Kidney (tissue), 14 donors: ENCODE data around the gene MMP11. TPM values are rescaled to one million over a fixed set of nuclear protein-coding genes. Genes with fewer than 3 reads are reported as not detected.

Source experiments
- DNase-seq, 5 donors: peaks; one replicate each; pipeline ENCODE4 v3.0.0-alpha.2; 2013 to 2020
- FAIRE-seq: peaks from 2 replicates; lab custom pipeline; 2012; peaks lifted over from hg19 to GRCh38; lab: Jason Lieb, UNC
- H3K27ac ChIP-seq, 2 donors: one replicate each; pipeline ENCODE4 v1.7.0; 2013; ENCODE audit warnings: low read depth in 2 of 2, low read length in 2 of 2, inconsistent platforms in 1 of 2
- H3K27me3 ChIP-seq: one replicate; pipeline ENCODE4 v1.7.1; 2013; ENCODE audit warnings: low read length, inconsistent platforms; ENCODE audit not compliant: control insufficient read depth, insufficient read depth
- H3K36me3 ChIP-seq, 3 donors: one replicate each; pipeline versions ENCODE4 v1.7.0 to v1.7.1; 2013; ENCODE audit warnings: low read length in 3 of 3, control low read depth in 1 of 3, inconsistent platforms in 1 of 3; ENCODE audit not compliant: insufficient read depth in 3 of 3, control insufficient read depth in 2 of 3
- H3K4me1 ChIP-seq, 3 donors: one replicate each; pipeline versions ENCODE4 v1.7.0 to v1.7.1; 2013; ENCODE audit warnings: low read length in 3 of 3, inconsistent platforms in 1 of 3, low read depth in 1 of 3; ENCODE audit not compliant: control insufficient read depth in 2 of 3, insufficient read depth in 2 of 3
- H3K4me3 ChIP-seq, 3 donors: one replicate each; pipeline versions ENCODE4 v1.7.0 to v1.8.1; 2013; ENCODE audit warnings: low read length in 3 of 3, control low read depth in 1 of 3, inconsistent platforms in 1 of 3
- H3K9ac ChIP-seq, 3 donors: one replicate each; pipeline versions ENCODE4 v1.7.0 to v1.7.1; 2013; ENCODE audit warnings: low read length in 3 of 3, control low read depth in 1 of 3, inconsistent platforms in 1 of 3
- H3K9me3 ChIP-seq, 3 donors: one replicate each; pipeline versions ENCODE4 v1.7.0 to v1.7.1; 2013; ENCODE audit warnings: low read length in 3 of 3, control low read depth in 1 of 3, inconsistent platforms in 1 of 3; ENCODE audit not compliant: control insufficient read depth in 2 of 3, insufficient read depth in 1 of 3
- intact Hi-C: fragments of 100-400 bp; cut with DNase I; formaldehyde crosslinking; loops from one replicate; pipeline ENCODE4 v1.11.1; 2022
- polyA plus RNA-seq: library from polyadenylated mRNA; stranded (reverse); fragments of 350-450 nt; fragmentation: Illumina TruSeq; extraction: RNeasy Lipid Tissue Mini Kit (QIAGEN cat#74804); gene quantifications from one replicate; pipeline ENCODE4 v1.2.3, GENCODE V29; 2014; ENCODE audit warnings: low read depth, low replicate concordance; ENCODE audit not compliant: insufficient read depth
- total RNA-seq: library from RNA; stranded (reverse); fragmentation: NEBNext Ultra II Directional; extraction: Animal tissue kit (Norgen Biotek cat#: 25700); gene quantifications from one replicate; pipeline ENCODE4 v1.2.1, GENCODE V29; 2021
- TF ChIP-seq, protein P1 (sequence below): IDR thresholded peaks from 3 replicates; pipeline ENCODE4 v1.5.1; 2012; ENCODE audit warnings: mild to moderate bottlenecking, moderate library complexity, borderline replicate concordance; ENCODE audit not compliant: insufficient read depth; ENCODE audit errors: extremely low read depth
- donor health status: control.
- donor health status: control.
- donor health status: control.
- donor health status: control.
- donor health status: control.
- donor health status: DM: yes; HTN: yes; CAD: no.
- donor health status: Normal renal cell carcinoma (clear cell type).

Gene MMP11
- total and polyA plus RNA-seq, 2 donors from 2014 or later: 2.7 to 4.4 TPM

DNA sequence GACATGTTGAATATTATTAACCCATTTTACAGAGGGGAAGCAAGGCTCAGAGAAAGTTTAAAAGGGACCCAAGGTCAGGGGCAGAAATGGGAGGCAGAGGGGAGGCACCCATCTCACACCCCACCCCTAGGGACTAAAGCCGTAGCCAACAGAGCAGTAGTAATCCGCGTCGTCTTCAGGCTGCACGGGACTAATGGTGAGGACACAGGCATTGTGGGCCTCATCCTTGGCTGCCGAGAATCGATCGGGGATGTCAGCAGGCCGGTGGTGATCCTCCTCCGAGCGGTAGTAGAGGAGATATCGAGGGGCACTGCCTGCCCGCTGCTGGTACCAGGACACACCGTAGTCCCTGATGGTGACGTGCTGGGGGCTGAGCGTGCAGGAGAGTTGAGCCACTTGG lies 19.9 kb upstream of the MMP11 start:
- no peak for DNase-seq
- no peak overlapping the region for H3K4me3 ChIP-seq
- H3K9me3 ChIP-seq: no peaks in the 10 kb centered on the region
- intact Hi-C loops: no loop called here
- H3K9ac ChIP-seq: no peak overlapping the region
- FAIRE-seq: no peak
- no peak overlapping the region for H3K27ac ChIP-seq
- peaks cover 0 to 7% (median 0%) of the 10 kb centered on the region in 3 donors for H3K4me1 ChIP-seq
- H3K36me3 ChIP-seq: no peaks in the 10 kb centered on the region
- no peaks in the 10 kb centered on the region for H3K27me3 ChIP-seq
- TF ChIP-seq, protein P1, sequence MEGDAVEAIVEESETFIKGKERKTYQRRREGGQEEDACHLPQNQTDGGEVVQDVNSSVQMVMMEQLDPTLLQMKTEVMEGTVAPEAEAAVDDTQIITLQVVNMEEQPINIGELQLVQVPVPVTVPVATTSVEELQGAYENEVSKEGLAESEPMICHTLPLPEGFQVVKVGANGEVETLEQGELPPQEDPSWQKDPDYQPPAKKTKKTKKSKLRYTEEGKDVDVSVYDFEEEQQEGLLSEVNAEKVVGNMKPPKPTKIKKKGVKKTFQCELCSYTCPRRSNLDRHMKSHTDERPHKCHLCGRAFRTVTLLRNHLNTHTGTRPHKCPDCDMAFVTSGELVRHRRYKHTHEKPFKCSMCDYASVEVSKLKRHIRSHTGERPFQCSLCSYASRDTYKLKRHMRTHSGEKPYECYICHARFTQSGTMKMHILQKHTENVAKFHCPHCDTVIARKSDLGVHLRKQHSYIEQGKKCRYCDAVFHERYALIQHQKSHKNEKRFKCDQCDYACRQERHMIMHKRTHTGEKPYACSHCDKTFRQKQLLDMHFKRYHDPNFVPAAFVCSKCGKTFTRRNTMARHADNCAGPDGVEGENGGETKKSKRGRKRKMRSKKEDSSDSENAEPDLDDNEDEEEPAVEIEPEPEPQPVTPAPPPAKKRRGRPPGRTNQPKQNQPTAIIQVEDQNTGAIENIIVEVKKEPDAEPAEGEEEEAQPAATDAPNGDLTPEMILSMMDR: no peak

DNA sequence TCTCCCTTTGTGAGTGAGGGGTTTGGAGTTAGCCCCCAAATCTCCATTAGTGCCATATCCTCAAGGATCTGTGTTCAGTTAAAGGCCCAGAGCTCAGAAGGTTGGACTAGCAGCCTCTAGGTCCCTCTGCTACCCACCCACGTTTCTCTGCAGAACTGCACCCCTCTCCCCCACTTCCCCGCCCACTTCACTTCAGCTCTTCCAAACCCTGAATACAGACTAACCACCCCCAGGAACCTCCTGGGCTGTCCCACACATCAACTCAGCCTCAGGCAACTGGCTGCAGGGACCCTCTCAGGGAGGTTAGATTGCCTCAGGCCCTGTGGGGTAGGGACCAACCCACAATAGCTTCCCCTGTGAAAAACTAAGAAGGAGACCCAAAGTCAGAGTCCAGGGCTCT lies 19.3 kb upstream of the MMP11 start:
- Histone ChIP-seq H3K9me3 (no peaks in the 10 kb centered on the region), H3K36me3 (no peaks in the 10 kb centered on the region), H3K4me3 (no peak overlapping the region), H3K27me3 (no peaks in the 10 kb centered on the region), H3K4me1 (peaks cover 0 to 7% (median 0%) of the 10 kb centered on the region in 3 donors), H3K9ac (no peak overlapping the region), H3K27ac (no peak overlapping the region)
- TF ChIP-seq, protein P1: no peak
- intact Hi-C loops: no loop called here
- no peak for FAIRE-seq
- no peak for DNase-seq

DNA sequence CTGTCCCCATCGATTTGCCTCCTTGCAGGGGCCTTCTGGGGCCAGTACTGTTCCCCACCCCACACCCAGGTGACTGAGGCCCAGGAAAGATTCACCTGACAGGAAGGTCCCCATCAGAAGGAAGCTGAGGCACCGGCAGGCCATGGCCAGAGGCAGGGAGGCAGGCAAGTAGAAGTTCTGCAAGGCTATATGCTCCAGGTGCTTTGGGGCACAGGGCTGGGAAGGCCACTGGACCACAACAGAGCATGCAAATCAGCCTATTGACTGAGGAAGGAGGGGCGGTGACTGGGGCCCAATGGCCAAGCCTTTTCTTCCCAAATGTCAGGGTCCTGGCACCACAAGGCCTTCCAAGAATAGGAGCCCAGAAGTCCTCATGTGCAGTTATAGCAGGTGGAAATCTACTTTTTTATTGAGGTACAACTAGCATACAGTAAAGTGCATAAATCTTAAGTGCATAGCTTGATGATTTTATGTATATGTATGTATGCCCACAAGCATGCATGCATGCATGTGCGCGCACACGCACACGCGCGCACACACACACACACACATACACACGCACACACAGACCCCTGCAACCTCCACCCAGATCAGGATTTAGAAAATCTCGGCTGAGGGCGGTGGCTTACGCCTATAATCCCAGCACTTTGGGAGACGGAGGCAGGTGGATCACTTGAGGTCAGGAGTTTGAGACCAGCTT lies 18.3 kb upstream of the MMP11 start, which contains the start of gene VPREB3:
VPREB3 (minus strand) TSS at position 206 of the 700 bp plus-strand sequence; CDS start at position 144, 62 bp downstream.
- no peaks in the 10 kb centered on the region for H3K9me3 ChIP-seq
- H3K4me3 ChIP-seq: no peak within 1 kb of the TSS
- DNase-seq: no peak
- H3K9ac ChIP-seq: no peak within 1 kb of the TSS
- no peaks in the 10 kb centered on the region for H3K27me3 ChIP-seq
- H3K4me1 ChIP-seq: peaks cover 0 to 7% (median 0%) of the 10 kb centered on the region in 3 donors
- TF ChIP-seq, protein P1: no peak
- FAIRE-seq: no peak
- H3K27ac ChIP-seq: no peak within 1 kb of the TSS
- intact Hi-C loops: no loop called here
- H3K36me3 ChIP-seq: no peaks in the 10 kb centered on the region
